Esophagus squamous epithelium (tissue), 4 donors: ENCODE results near the gene POU6F2.

Experiments
- POLR2A ChIP-seq, 4 donors: fragments of 450-650 bp; IDR thresholded peaks; one replicate each; pipeline ENCODE4 v1.6.1; 2017; ENCODE audit warnings: antibody characterized with exemption in 4 of 4, mild to moderate bottlenecking in 4 of 4, moderate library complexity in 3 of 4
- TF ChIP-seq, protein P1 (sequence below), 6 experiments: fragments of 450-650 bp in 4 of 6; fragments of 200-600 bp in 2 of 6; sonication (generic) in 2 of 6; IDR thresholded peaks; one replicate each; pipeline ENCODE4 v1.5.1; 2016 to 2019; ENCODE audit warnings: antibody characterized with exemption in 6 of 6, mild to moderate bottlenecking in 4 of 6, moderate library complexity in 4 of 6

DNA sequence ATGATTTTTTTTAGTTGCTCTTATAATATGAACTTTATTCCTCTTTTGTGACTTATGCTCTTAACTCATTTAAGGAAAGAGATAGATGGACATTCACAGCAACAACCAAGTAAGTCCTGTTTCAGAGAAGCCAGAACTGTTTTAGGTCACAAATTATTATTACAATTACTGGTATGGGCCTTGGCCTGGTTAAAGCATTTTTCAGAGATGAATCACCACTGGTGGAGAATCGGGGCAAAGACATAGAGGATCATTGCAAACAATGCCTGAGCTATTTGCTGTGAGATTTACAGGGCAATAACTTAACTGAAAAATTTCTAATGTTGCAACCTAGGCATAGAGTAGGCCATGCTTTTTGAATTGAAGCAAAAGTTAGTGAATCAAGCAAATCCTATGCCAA, 450.5 kb downstream of the POU6F2 start:
- TF ChIP-seq, protein P1, sequence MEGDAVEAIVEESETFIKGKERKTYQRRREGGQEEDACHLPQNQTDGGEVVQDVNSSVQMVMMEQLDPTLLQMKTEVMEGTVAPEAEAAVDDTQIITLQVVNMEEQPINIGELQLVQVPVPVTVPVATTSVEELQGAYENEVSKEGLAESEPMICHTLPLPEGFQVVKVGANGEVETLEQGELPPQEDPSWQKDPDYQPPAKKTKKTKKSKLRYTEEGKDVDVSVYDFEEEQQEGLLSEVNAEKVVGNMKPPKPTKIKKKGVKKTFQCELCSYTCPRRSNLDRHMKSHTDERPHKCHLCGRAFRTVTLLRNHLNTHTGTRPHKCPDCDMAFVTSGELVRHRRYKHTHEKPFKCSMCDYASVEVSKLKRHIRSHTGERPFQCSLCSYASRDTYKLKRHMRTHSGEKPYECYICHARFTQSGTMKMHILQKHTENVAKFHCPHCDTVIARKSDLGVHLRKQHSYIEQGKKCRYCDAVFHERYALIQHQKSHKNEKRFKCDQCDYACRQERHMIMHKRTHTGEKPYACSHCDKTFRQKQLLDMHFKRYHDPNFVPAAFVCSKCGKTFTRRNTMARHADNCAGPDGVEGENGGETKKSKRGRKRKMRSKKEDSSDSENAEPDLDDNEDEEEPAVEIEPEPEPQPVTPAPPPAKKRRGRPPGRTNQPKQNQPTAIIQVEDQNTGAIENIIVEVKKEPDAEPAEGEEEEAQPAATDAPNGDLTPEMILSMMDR (IDR thresholded peaks at IDR 0.05): no peak
- TF ChIP-seq POLR2A (IDR thresholded peaks at IDR 0.05): no peak
